Activated CD4-positive, alpha-beta T cell treated with anti-CD3 and anti-CD28 coated beads, Interleukin-2, amount 50 U/mL, for 24 hours (primary cell): ENCODE measurements around the gene RAB3C.
"Not testable (repeated sequence)": the region's sequence is repeated elsewhere in the genome, so short reads cannot be mapped to it uniquely, and the experiment has no call there.

Source experiments
- DNase-seq, 2 donors: peaks; one replicate each; pipeline ENCODE4 v3.0.0-alpha.2; 2020; ENCODE audit warnings: low read depth in 1 of 2, low spot score in 1 of 2

The RAB3C gene

GRCh38 chr5:58600613-58601012, 17.7 kb downstream of the RAB3C start:
- not testable (repeated sequence) for DNase-seq

GRCh38 chr5:58602889-58603288, 20.0 kb downstream of the RAB3C start:
- not testable (repeated sequence) for DNase-seq

- no peak for DNase-seq
These were observed 23.2 kb downstream of the RAB3C start for GRCh38 chr5:58606064-58606463.

GRCh38 chr5:58615972-58616371, 33.1 kb downstream of the RAB3C start:
- DNase-seq = no peak

- DNase-seq = no peak
These were observed 34.4 kb downstream of the RAB3C start for GRCh38 chr5:58617241-58617640.

- DNase-seq = no peak
These were observed 37.5 kb downstream of the RAB3C start for GRCh38 chr5:58620336-58620735.

GRCh38 chr5:58622936-58623871, 40.3 kb downstream of the RAB3C start:
- DNase-seq = no peak

GRCh38 chr5:58628626-58629025, 45.8 kb downstream of the RAB3C start:
- no peak for DNase-seq

- DNase-seq = no peak
These were observed 46.6 kb downstream of the RAB3C start for GRCh38 chr5:58629271-58630159.

- no peak for DNase-seq
These were observed 49.0 kb downstream of the RAB3C start for GRCh38 chr5:58631895-58632294.

GRCh38 chr5:58635416-58635815, 52.5 kb downstream of the RAB3C start:
- DNase-seq = no peak

- no peak for DNase-seq
These were observed 57.1 kb downstream of the RAB3C start for GRCh38 chr5:58640011-58640410.

- no peak for DNase-seq
These were observed 58.7 kb downstream of the RAB3C start for GRCh38 chr5:58641533-58641932.

- DNase-seq = no peak
These were observed 66.0 kb downstream of the RAB3C start for GRCh38 chr5:58648846-58649245.

GRCh38 chr5:58649716-58650115, 66.8 kb downstream of the RAB3C start:
- no peak for DNase-seq

- no peak for DNase-seq
These were observed 70.6 kb downstream of the RAB3C start for GRCh38 chr5:58653521-58653920.

GRCh38 chr5:58666141-58666540, 83.3 kb downstream of the RAB3C start:
- no peak for DNase-seq

- no peak for DNase-seq
These were observed 84.0 kb downstream of the RAB3C start for GRCh38 chr5:58666598-58667581.

GRCh38 chr5:58670582-58670981, 87.7 kb downstream of the RAB3C start:
- DNase-seq = no peak

- DNase-seq = no peak
These were observed 88.3 kb downstream of the RAB3C start for GRCh38 chr5:58671155-58671554.

GRCh38 chr5:58672521-58672920, 89.6 kb downstream of the RAB3C start:
- no peak for DNase-seq
